ENCODE data around the gene MAN1B1. TPM values are rescaled to one million over a fixed set of nuclear protein-coding genes. Genes with fewer than 3 reads are reported as not detected.

MAN1B1 gene
- total and polyA plus RNA-seq, 2 of the 4 experiments (the other 2 are of a cell fraction) = 28.7 to 55.1 TPM

GRCh38 chr9:137138722-137139467 is 52.1 kb downstream of the MAN1B1 start, which contains the start of gene GRIN1:
TSS of gene GRIN1 (plus strand) at chr9:137139154. CDS start at chr9:137139487, 333 bp downstream.
- in situ Hi-C loops (cut with MboI; ENCODE audit: low sequenced_read_pairs) (no loop called here), intact Hi-C loops (cut with micrococcal nuclease) (no loop called here), dilution Hi-C loops (cut with HindIII; ENCODE audit: low sequenced_read_pairs, unreplicated experiment) (no loop called here)
- Histone ChIP-seq H3K4ac (ENCODE audit: low read depth, low read length) (no peak within 1 kb of the TSS), H2AFZ (replicated peaks; ENCODE audit: low read length, poor library complexity) (peak within 1 kb of the TSS; percentile 43), H3K18ac (ENCODE audit: low read depth, low read length) (no peak within 1 kb of the TSS), H4K5ac (ENCODE audit: low read depth, low read length) (no peak within 1 kb of the TSS), H3K9me1 (ENCODE audit: insufficient read depth, low read length) (peaks cover 4% of the 10 kb centered on the region; the same call in 1 of the 2 replicates), H3K4me1 (ENCODE audit: control insufficient read depth, insufficient read depth, low read length) (no peaks in the 10 kb centered on the region; the same call in 1 of the 2 replicates), H3K27me3 (ENCODE audit: control insufficient read depth, insufficient read depth, low read length) (peaks cover 68% of the 10 kb centered on the region), H2BK120ac (ENCODE audit: low read depth, low read length) (no peak within 1 kb of the TSS), H3K9ac (ENCODE audit: low read depth, low read length) (no peak within 1 kb of the TSS), H3K79me1 (ENCODE audit: low read depth in 1 of 2, low read length in 2 of 2) (no peaks in the 10 kb centered on the region), H3K14ac (replicated peaks; ENCODE audit: low read depth, low read length) (no peak within 1 kb of the TSS), H2AK9ac (replicated peaks; ENCODE audit: low read depth, low read length, poor library complexity) (no peak within 1 kb of the TSS), H4K8ac (ENCODE audit: low read depth in 2 of 2, low read length in 2 of 2) (no peak within 1 kb of the TSS), H2BK20ac (ENCODE audit: low read depth, low read length) (no peak within 1 kb of the TSS), H2BK5ac (ENCODE audit: low read depth, low read length, poor library complexity, severe bottlenecking) (no peak within 1 kb of the TSS), H3K23ac (ENCODE audit: low read depth, low read length) (no peak within 1 kb of the TSS), H3K9me3 (ENCODE audit: control insufficient read depth, insufficient read depth, low read length) (no peaks in the 10 kb centered on the region), H3K27ac (ENCODE audit: insufficient read depth, low read length) (no peak within 1 kb of the TSS), H3K56ac (ENCODE audit: extremely low read depth, insufficient read depth, low read length) (no peak within 1 kb of the TSS), H4K91ac (ENCODE audit: insufficient read depth, low read depth, low read length) (no peak within 1 kb of the TSS), H3K4me3 (ENCODE audit: insufficient read depth, low read depth, low read length) (no peak within 1 kb of the TSS), H4K20me1 (ENCODE audit: insufficient read depth, low read length) (no peaks in the 10 kb centered on the region; the same call in 1 of the 2 replicates), H3K4me2 (ENCODE audit: low read depth, low read length) (no peak within 1 kb of the TSS), H2AK5ac (ENCODE audit: low read depth, low read length) (no peak within 1 kb of the TSS), H3K36me3 (ENCODE audit: control insufficient read depth, insufficient read depth, low read length) (no peaks in the 10 kb centered on the region), H2BK15ac (ENCODE audit: low read depth, low read length) (no peak within 1 kb of the TSS)
- ChIA-PET CTCF (no interaction called here), POLR2A (ENCODE audit: unreplicated experiment) (no interaction called here)
- 15% methylated on average over 64 of the region's 104 CpGs; no CpG with 5 or more reads in 1 of the 2 experiments for WGBS, 2 experiments (ENCODE audit: extremely low coverage in 2 of 2, insufficient read length in 1 of 2)
- TF ChIP-seq CEBPB (IDR thresholded peaks at IDR 0.05; ENCODE audit: low read depth, low read length) (no peak), RCOR1 (IDR thresholded peaks at IDR 0.05; ENCODE audit: insufficient replicate concordance, low read length) (no peak), FOS (IDR thresholded peaks at IDR 0.05; ENCODE audit: low read depth, low read length) (no peak), USF2 (IDR thresholded peaks at IDR 0.05; ENCODE audit: low read depth, low read length) (no peak), MXI1 (IDR thresholded peaks at IDR 0.05; ENCODE audit: borderline replicate concordance, low read depth, low read length) (peak; percentile 97), SMC3 (IDR thresholded peaks at IDR 0.05; ENCODE audit: low read depth, low read length) (no peak), NFE2L2 (IDR thresholded peaks at IDR 0.05; ENCODE audit: low read depth, low read length) (no peak), MAFK (IDR thresholded peaks at IDR 0.05; ENCODE audit: low read depth, low read length) (no peak), MAZ (IDR thresholded peaks at IDR 0.05; ENCODE audit: borderline replicate concordance, low read depth, low read length) (peak; percentile 42; the same call in 1 of the 2 replicates)
- ATAC-seq (ENCODE audit: low read depth) (peak; percentile 91), DNase-seq (no peak)
- no TSS peak for BruUV-seq (replicated peaks)
